Vagina (tissue), 2 donors: Measurements from ENCODE around the gene ALDH1L1.

Source experiments
- CTCF ChIP-seq, 3 experiments: fragments of 450-650 bp in 2 of 3; fragments of 200-600 bp in 1 of 3; sonication (generic) in 1 of 3; IDR thresholded peaks; one replicate each; pipeline ENCODE4 v1.5.1; 2017 to 2019; ENCODE audit warnings: antibody characterized with exemption in 3 of 3, mild to moderate bottlenecking in 2 of 3, moderate library complexity in 2 of 3
- POLR2A ChIP-seq, 2 donors: fragments of 450-650 bp; IDR thresholded peaks; one replicate each; pipeline ENCODE4 v1.6.1; 2017; ENCODE audit warnings: antibody characterized with exemption in 2 of 2, mild to moderate bottlenecking in 2 of 2, moderate library complexity in 2 of 2
- POLR2AphosphoS5 ChIP-seq, 2 donors: sonication (generic); formaldehyde crosslinking; IDR thresholded peaks; one replicate each; pipeline ENCODE4 v1.9.0; 2017; ENCODE audit warnings: antibody characterized with exemption in 2 of 2, mild to moderate bottlenecking in 2 of 2, low read depth in 1 of 2; ENCODE audit not compliant: insufficient read depth in 1 of 2

DNA sequence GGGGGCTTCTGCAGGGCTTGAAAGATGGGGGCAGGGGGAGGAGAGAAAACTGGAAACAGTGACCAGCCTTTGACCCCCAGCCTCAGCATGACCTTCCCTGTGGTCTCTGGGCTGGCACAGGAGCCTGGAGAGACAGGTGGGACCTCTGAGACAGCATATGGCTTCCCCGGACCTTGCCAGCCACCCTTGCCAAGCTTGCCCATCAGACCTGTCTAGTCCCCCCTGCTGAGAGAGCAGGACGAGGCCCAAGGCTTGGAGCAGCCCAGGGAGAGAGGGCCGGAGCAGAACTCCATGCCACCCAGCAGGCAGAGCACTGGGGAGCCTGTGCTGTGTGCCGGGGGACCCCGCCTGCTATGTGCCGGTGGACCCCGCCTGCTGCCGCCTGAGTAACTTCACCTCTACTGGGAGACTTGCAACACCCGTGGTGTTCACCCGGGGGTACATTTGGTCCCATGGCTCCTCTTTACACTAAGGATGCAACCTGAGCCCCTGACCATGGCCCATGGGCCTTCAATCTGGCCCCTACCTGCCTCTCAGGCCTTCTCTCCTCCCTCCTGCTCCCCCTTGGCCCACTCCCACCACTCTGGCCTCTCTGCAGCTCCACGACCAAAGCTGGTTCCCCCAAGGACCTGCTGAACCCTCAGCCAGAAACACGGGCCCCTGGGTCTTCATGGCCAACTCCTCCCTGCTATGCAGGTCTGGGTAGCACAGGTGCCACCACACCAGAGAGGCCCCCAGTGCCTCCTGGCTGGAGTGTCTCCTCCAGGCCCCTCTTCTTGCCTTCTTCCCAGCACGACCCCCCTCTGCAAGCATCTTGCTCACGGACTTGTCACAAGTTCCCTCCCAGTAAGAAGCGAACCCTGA lies 75.4 kb downstream of the ALDH1L1 start:
- TF ChIP-seq POLR2A (IDR thresholded peaks at IDR 0.05) (no peak), CTCF (IDR thresholded peaks at IDR 0.05) (no peak), POLR2AphosphoS5 (IDR thresholded peaks at IDR 0.05; ENCODE audit: insufficient read depth in 1 of 2, low read depth in 1 of 2) (no peak)
